IPS DF 6.9 (cell line): Measurements from ENCODE around the gene SH3PXD2B.
"Not testable (repeated sequence)": the region's sequence is repeated elsewhere in the genome, so short reads cannot be mapped to it uniquely, and the experiment has no call there.

Source experiments
- DNase-seq: peaks from one replicate; pipeline ENCODE4 v3.0.0-alpha.2; 2013; ENCODE audit warnings: low read depth, low spot score
- H3K27ac ChIP-seq: one replicate; pipeline ENCODE4 v1.5.1; 2013; ENCODE audit warnings: low read length, control low read depth
- H3K27me3 ChIP-seq: 2 replicates; pipeline ENCODE4 v1.6.1; 2013; ENCODE audit warnings: mild to moderate bottlenecking, low read length; ENCODE audit not compliant: control insufficient read depth, insufficient read depth
- H3K36me3 ChIP-seq: 2 replicates; pipeline ENCODE4 v1.6.1; 2013; ENCODE audit warnings: low read length; ENCODE audit not compliant: control insufficient read depth, insufficient read depth
- H3K4me1 ChIP-seq: 2 replicates; pipeline ENCODE4 v1.6.1; 2013; ENCODE audit warnings: low read length; ENCODE audit not compliant: control insufficient read depth, insufficient read depth
- H3K4me3 ChIP-seq: 2 replicates; pipeline ENCODE4 v1.5.1; 2013; ENCODE audit warnings: mild to moderate bottlenecking, low read length
- H3K9me3 ChIP-seq: 2 replicates; pipeline ENCODE4 v1.6.1; 2013; ENCODE audit warnings: low read length, inconsistent platforms; ENCODE audit not compliant: control insufficient read depth, insufficient read depth
- WGBS: extraction: QIAGEN DNeasy Blood & Tissue Kit; methylation state at CpG from one replicate; pipeline ENCODE4 v1.1.7; 2013; ENCODE audit warnings: mixed read lengths, missing lambda C conversion rate; ENCODE audit not compliant: insufficient read length, insufficient coverage; 5-methylcytosine and 5-hydroxymethylcytosine counted together

Gene SH3PXD2B

DNA sequence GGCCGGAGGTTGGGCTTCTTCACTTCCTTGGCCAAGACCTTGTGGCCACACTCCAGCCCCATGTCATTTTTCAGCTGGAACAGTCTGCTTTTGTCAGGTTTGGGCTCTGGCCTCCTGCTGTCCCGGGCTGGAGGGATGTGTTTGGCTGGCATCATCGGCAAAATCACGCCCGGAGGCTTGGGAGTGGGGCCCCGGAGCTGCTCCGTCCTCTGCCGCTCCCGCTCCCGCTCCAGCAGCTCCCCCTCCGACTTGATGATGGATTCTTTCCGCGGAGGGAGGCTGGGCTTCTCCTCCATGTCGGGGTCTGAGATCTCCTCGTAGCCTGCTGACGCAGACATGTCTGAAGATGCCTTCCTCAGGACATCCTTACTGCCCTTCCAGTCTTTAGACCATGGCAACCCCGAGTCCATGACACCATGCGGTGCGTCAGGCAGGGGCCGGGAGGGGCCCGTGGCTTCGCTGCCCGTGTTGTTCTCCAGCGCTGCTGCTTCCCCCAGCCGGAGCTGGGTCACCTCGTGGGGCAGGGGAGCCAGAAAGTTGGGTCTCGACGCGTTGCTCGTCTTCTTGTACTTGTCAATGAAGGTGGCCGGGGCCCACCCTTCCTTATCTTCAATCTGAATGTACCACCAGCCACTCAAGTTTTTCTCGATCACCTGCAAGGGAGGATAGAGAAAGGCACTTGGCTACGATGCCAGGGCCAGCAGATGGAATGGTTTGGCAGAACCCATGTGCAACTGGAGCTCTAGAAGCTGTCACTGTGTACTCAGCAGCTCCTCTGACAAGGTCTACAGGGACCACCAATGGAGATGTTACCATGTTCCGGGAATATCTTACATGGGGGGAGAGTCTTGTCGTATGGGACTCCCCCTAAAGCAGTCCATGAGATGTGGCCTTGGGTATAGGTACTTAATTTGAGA is 114.8 kb downstream of the SH3PXD2B start:
- H3K4me3 ChIP-seq = no peak overlapping the region
- H3K36me3 ChIP-seq = peaks cover 6% of the 10 kb centered on the region; the same call in 1 of the 2 replicates
- no CpG with 5 or more reads among the region's 35 CpGs for WGBS

DNA sequence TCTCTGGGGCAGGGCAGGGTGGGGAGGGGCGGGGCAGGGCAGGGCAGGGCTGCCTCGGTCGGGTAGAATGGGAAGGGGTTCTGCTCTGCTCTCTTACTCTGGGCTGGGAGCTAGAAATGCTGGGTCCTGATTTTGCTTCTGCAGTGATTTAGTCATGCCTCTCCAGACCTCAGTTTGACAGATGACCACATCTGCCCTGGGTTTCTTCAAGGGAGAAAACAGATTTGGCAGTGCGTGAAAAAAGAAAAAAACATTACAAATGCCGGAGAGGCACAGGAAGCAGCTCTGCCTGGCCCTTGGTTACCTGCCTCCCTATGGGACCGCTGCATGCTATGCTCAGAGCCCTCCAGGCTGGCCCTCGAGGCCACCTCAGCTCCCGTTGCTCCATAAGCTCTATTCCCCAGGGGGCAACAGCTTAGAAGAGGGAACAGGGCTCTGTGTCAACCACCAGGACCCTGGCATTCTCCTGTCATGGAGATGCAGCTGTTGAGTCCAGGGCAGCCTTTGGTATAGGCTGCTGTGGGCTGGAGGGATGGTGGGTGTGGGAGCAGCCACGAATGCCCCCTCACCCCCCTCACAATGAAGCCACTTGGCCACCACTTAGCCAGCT is 117.5 kb downstream of the SH3PXD2B start:
- WGBS = no CpG with 5 or more reads among the region's 9 CpGs
- Histone ChIP-seq H3K27ac (no peak overlapping the region), H3K9me3 (no peaks in the 10 kb centered on the region), H3K4me1 (no peaks in the 10 kb centered on the region), H3K27me3 (no peaks in the 10 kb centered on the region), H3K4me3 (no peak overlapping the region), H3K36me3 (peaks cover 6% of the 10 kb centered on the region; the same call in 1 of the 2 replicates)
- DNase-seq = no peak

More for the DNA sequence above, 114.8 kb downstream of the SH3PXD2B start:
- DNase-seq = no peak
- H3K9me3 ChIP-seq = no peaks in the 10 kb centered on the region
- no peak overlapping the region for H3K27ac ChIP-seq
- H3K4me1 ChIP-seq = no peaks in the 10 kb centered on the region
- H3K27me3 ChIP-seq = no peaks in the 10 kb centered on the region

DNA sequence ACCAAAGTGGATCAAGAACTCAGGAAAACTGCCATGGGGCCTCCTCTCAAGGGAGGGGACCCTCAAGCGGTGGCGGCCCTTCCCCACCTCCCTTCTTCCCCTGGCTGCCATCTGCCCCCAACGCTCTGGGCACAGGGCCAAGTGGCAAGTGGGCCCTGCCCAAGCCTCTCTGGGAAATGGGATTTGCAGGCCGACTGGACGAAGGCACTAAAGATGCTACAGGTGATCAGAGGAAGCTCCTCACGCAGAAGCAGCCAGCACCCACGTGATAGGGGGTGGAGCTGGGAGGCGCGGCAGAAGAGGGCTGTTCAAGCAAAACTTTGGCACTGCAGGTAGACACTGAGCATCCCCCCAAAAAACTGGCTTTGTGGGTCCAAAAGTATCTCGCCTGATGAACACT is 118.1 kb downstream of the SH3PXD2B start:
- no peak overlapping the region for H3K4me3 ChIP-seq
- H3K27ac ChIP-seq = no peak overlapping the region
- H3K4me1 ChIP-seq = no peaks in the 10 kb centered on the region
- no CpG with 5 or more reads among the region's 10 CpGs for WGBS
- no peaks in the 10 kb centered on the region for H3K9me3 ChIP-seq
- H3K36me3 ChIP-seq = peaks cover 6% of the 10 kb centered on the region; the same call in 1 of the 2 replicates
- no peaks in the 10 kb centered on the region for H3K27me3 ChIP-seq
- no peak for DNase-seq

DNA sequence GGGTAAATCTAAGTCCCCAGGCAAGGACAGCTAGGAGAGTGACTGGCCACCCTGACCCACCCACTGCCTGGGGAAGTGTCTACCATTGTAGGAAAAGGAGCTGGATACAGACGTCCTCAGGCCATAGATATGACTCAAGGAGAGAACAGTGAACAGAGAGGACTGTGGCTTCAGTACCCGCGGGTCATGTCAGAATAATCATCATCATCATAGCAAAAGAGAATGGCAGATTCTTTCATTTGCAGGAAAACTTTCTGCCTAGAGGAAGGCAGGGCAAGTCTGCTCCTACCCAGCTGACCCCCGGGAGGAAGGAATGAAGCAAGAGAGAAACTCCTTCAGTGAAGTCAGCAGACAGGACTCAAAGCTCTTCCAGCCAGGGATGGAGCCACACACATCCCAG is 118.6 kb downstream of the SH3PXD2B start:
- no peaks in the 10 kb centered on the region for H3K9me3 ChIP-seq
- H3K4me1 ChIP-seq = no peaks in the 10 kb centered on the region
- H3K27me3 ChIP-seq = no peaks in the 10 kb centered on the region
- no peak for DNase-seq
- H3K36me3 ChIP-seq = peaks cover 6% of the 10 kb centered on the region; the same call in 1 of the 2 replicates
- no peak overlapping the region for H3K4me3 ChIP-seq
- no peak overlapping the region for H3K27ac ChIP-seq
- no CpG with 5 or more reads among the region's 4 CpGs for WGBS

DNA sequence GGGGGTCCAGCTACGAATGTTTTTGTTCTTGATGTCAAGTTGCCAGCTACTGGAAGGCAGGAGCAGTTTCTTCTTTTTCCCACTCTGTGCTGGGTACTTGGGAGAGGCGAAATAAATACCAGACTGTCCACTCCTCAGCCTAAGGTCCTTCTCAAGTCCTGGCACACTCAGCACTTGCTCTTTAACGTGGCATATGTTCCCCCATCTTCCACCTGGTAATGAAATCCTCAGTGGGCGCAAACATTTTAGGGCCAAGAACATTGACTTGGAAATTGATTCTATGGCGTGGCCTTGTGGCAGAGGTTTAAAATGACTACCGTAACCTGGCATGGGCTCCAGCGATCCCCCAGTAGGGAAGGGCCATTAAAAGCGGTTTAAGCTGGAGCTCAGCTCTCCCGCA is 119.7 kb downstream of the SH3PXD2B start:
- H3K27ac ChIP-seq = no peak overlapping the region
- no peak overlapping the region for H3K4me3 ChIP-seq
- no peaks in the 10 kb centered on the region for H3K4me1 ChIP-seq
- H3K9me3 ChIP-seq = no peaks in the 10 kb centered on the region
- peaks cover 4% of the 10 kb centered on the region; the same call in 1 of the 2 replicates for H3K36me3 ChIP-seq
- no peak for DNase-seq
- H3K27me3 ChIP-seq = no peaks in the 10 kb centered on the region
- no CpG with 5 or more reads among the region's 9 CpGs for WGBS

DNA sequence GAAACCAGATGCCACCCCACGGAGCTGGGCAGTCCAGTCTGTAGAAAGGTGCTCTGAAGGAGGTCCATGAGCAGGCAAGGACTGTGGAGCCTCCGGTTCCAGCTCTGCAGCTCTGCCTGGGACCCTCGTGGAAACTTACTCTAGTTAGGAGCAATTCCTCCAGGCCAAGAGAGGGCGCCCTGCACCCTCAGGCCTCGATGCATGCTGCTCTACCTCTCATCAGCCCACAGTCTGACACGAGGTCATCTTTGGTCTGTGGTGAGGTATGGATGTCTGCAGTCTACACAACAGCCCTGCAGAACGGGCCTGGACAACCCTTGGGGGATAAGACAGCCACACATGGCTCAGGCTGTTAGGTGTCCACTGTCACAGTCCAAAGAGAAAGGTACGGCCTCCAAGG is 120.1 kb downstream of the SH3PXD2B start:
- no peak overlapping the region for H3K4me3 ChIP-seq
- H3K9me3 ChIP-seq = no peaks in the 10 kb centered on the region
- no peaks in the 10 kb centered on the region for H3K27me3 ChIP-seq
- DNase-seq = peak; percentile 43
- peaks cover 2% of the 10 kb centered on the region; the same call in 1 of the 2 replicates for H3K36me3 ChIP-seq
- H3K4me1 ChIP-seq = no peaks in the 10 kb centered on the region
- no peak overlapping the region for H3K27ac ChIP-seq
- WGBS = no CpG with 5 or more reads among the region's 8 CpGs

DNA sequence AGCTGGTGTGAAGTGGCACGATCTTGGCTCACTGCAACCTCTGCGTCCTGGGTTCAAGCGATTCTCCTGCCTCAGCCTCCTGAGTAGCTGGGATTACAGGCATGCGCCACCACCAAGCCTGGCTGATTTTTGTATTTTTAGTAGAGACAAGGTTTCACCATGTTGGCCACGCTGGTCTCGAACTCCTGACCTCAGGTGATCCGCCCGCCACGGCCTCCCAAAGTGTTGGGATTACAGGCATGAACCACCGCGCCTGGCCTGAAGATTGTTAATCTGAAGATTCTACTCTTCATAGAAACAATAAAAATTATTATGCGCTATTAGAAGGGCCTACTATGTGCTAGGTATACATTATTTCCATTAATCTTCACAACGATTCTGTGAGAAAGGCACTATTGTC is 127.4 kb downstream of the SH3PXD2B start:
- H3K9me3 ChIP-seq, H3K36me3 ChIP-seq, H3K27ac ChIP-seq, H3K27me3 ChIP-seq, H3K4me1 ChIP-seq, H3K4me3 ChIP-seq, DNase-seq: not testable (repeated sequence)
- no CpG with 5 or more reads among the region's 13 CpGs for WGBS

DNA sequence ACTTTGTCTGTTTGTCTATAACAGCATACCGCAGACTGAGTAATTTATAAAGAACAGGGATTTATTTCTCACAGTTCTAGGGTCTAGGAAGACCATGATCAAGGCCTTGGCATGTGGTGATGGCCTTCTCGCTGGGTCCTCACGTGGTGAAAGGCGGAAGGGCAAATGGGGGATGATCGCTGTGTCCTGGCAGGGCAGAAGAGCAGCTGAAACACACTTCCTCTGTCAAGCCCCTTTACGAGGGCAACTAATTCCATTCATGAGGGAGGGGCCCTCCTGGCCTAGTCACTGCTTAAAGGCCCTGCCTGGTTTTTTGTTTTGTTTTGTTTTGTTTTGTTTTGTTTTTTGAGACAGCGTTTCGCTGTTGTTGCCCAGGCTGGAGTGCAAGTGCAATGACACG is 128.9 kb downstream of the SH3PXD2B start:
- no peaks in the 10 kb centered on the region for H3K36me3 ChIP-seq
- no CpG with 5 or more reads among the region's 9 CpGs for WGBS
- no peak overlapping the region for H3K27ac ChIP-seq
- H3K27me3 ChIP-seq = no peaks in the 10 kb centered on the region
- no peak for DNase-seq
- no peaks in the 10 kb centered on the region for H3K4me1 ChIP-seq
- no peak overlapping the region for H3K4me3 ChIP-seq
- H3K9me3 ChIP-seq = no peaks in the 10 kb centered on the region

DNA sequence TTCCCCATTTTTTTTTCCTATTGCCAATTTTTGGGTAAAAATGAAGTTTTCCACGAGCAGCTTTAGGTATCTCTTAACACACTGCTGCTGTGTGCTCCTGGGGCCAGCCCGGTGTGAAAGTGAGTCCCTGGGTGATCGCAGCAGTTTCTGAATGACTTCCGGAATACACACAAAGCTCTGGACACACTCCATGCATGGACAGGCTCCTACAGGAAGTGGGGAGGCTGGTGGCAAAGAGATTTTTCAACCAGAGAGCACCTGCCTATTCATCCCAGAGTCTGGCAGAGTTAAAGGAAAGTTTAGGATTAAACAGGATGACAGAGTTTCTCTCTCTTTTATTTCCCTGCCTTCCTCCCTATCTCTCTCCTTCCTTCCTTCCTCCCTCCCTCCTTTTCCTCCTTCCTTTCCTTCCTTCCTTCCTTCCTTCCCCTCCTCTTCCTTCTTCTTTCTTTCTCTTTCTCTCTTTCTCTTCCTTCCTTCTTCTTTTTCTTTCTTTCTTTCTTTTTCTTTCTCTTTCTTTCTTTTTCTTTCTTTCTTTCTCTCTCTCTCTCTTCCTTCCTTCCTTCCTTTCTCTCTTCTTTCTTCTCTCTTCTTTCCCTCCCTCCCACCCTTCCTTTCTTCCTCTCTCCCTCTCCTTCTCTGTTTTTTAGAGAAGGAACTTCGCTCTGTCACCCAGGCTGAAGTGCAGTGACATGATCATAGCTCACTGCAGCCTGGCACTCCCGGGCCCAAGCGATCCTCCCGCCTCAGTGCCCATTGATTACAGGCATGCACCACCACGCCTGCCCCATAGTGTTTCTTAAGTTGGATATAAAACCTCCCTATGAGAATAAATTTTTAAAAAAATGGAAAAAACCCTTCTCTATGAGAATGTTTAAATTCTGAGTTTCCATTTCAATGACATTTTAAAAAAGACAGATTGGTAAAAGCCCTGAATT is 132.0 kb downstream of the SH3PXD2B start:
- H3K36me3 ChIP-seq = no peaks in the 10 kb centered on the region
- no CpG with 5 or more reads among the region's 9 CpGs for WGBS
- no peaks in the 10 kb centered on the region for H3K4me1 ChIP-seq
- no peak overlapping the region for H3K27ac ChIP-seq
- no peaks in the 10 kb centered on the region for H3K27me3 ChIP-seq
- DNase-seq = no peak
- H3K9me3 ChIP-seq = no peaks in the 10 kb centered on the region
- H3K4me3 ChIP-seq = no peak overlapping the region

DNA sequence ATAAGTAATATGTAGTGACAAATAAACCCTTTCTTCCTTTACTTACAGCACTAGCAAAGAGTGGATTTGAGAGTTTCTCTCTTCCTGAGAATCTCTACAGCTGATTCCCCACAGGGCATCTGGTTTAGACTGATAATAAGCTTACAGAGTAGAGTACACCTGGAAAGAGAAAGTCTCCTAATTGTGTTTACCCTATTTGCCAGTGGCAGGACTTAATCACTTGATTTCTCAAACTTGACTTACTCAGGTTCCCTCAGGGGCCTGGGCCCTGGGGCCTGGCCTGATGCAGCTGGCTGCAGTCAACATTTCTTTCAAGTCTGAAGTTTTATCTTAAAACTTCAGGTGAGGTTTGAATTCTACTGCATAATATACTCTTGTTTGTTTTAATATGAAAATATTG is 132.7 kb downstream of the SH3PXD2B start:
- Histone ChIP-seq H3K27me3 (no peaks in the 10 kb centered on the region), H3K4me1 (no peaks in the 10 kb centered on the region), H3K36me3 (no peaks in the 10 kb centered on the region), H3K9me3 (no peaks in the 10 kb centered on the region), H3K4me3 (no peak overlapping the region), H3K27ac (no peak overlapping the region)
- no peak for DNase-seq
